CD14-positive monocyte (primary cell): Measurements from ENCODE around the gene SPSB3. TPM values are rescaled to one million over a fixed set of nuclear protein-coding genes. Genes with fewer than 3 reads are reported as not detected.
A peak's percentile ranks its signal among the peaks of the same experiment; 100 is the strongest.

Experiments
- DNase-seq, 3 donors: peaks; one replicate each; pipeline ENCODE4 v3.0.0-alpha.2; 2011 to 2022
- H2AFZ ChIP-seq: 2 replicates; pipeline ENCODE4 v1.6.0; 2012; ENCODE audit warnings: mild to moderate bottlenecking, low read depth, low read length, inconsistent platforms; ENCODE audit not compliant: insufficient read depth, poor library complexity, severe bottlenecking
- H3K27ac ChIP-seq, 2 donors: 1 replicate in 1 of 2; 2 replicates in 1 of 2; pipeline ENCODE4 v1.5.1; 2012 to 2013; ENCODE audit warnings: low read length in 2 of 2, control low read depth in 1 of 2, inconsistent platforms in 1 of 2, low read depth in 1 of 2, mild to moderate bottlenecking in 1 of 2
- H3K27me3 ChIP-seq, 2 donors: one replicate each; pipeline versions ENCODE4 v1.6.0 to v1.6.1; 2011 to 2013; ENCODE audit warnings: low read length in 2 of 2; ENCODE audit not compliant: control insufficient read depth in 2 of 2, insufficient read depth in 2 of 2
- H3K36me3 ChIP-seq, 2 donors: replicated peaks in 1 of 2; 1 replicate in 1 of 2; 2 replicates in 1 of 2; pipeline versions ENCODE4 v1.5.1 to v1.6.1; 2012 to 2013; ENCODE audit warnings: low read length in 2 of 2, control low read depth in 1 of 2, inconsistent platforms in 1 of 2, mild to moderate bottlenecking in 1 of 2; ENCODE audit not compliant: insufficient read depth in 2 of 2, control insufficient read depth in 1 of 2
- H3K4me1 ChIP-seq, 2 donors: 1 replicate in 1 of 2; 2 replicates in 1 of 2; pipeline versions ENCODE4 v1.5.1 to v1.6.1; 2012 to 2013; ENCODE audit warnings: low read length in 2 of 2, control low read depth in 1 of 2, inconsistent platforms in 1 of 2, mild to moderate bottlenecking in 1 of 2, moderate library complexity in 1 of 2; ENCODE audit not compliant: insufficient read depth in 2 of 2, control insufficient read depth in 1 of 2
- H3K4me2 ChIP-seq: replicated peaks from 2 replicates; pipeline ENCODE3; 2012; ENCODE audit warnings: low read length, moderate library complexity, mild to moderate bottlenecking; ENCODE audit not compliant: poor library complexity, severe bottlenecking; ENCODE audit errors: extremely low read depth
- H3K4me3 ChIP-seq, 3 experiments: fragments of 200-600 bp in 1 of 3; sonication (generic) in 1 of 3; replicated peaks in 1 of 3; 1 replicate in 2 of 3; 2 replicates in 1 of 3; pipeline ENCODE4 v1.5.1; 2011 to 2013; ENCODE audit warnings: low read length in 3 of 3, mild to moderate bottlenecking in 3 of 3, control low read depth in 2 of 3, low read depth in 2 of 3, inconsistent platforms in 1 of 3, moderate library complexity in 1 of 3
- H3K79me2 ChIP-seq: 2 replicates; pipeline ENCODE4 v1.6.0; 2012; ENCODE audit warnings: mild to moderate bottlenecking, control low read depth, inconsistent platforms, low read length, moderate library complexity; ENCODE audit not compliant: insufficient read depth
- H3K9ac ChIP-seq: 2 replicates; pipeline ENCODE4 v1.6.0; 2017; ENCODE audit warnings: low read length, mild to moderate bottlenecking; ENCODE audit not compliant: insufficient read depth, poor library complexity, severe bottlenecking
- H3K9me3 ChIP-seq, 2 donors: replicated peaks in 1 of 2; 1 replicate in 1 of 2; 2 replicates in 1 of 2; pipeline versions ENCODE4 v1.5.1 to v1.6.1; 2012 to 2013; ENCODE audit warnings: low read length in 2 of 2, control low read depth in 1 of 2; ENCODE audit not compliant: control insufficient read depth in 1 of 2, insufficient read depth in 1 of 2
- H4K20me1 ChIP-seq: 2 replicates; pipeline ENCODE4 v1.6.0; 2012; ENCODE audit warnings: mild to moderate bottlenecking, low read length, control low read depth, moderate library complexity; ENCODE audit not compliant: insufficient read depth
- H3K27ac Mint-ChIP-seq, 7 donors: one replicate each; pipeline ENCODE4 v1.8.0; 2020; ENCODE audit warnings: mild to moderate bottlenecking in 7 of 7, mixed read lengths in 7 of 7, moderate library complexity in 6 of 7, inconsistent platforms in 2 of 7
- H3K27me3 Mint-ChIP-seq, 3 donors: one replicate each; pipeline ENCODE4 v1.8.0; 2021 to 2022; ENCODE audit warnings: low read depth in 3 of 3, mild to moderate bottlenecking in 3 of 3, mixed read lengths in 3 of 3, moderate library complexity in 3 of 3, inconsistent platforms in 1 of 3
- H3K36me3 Mint-ChIP-seq, 2 donors: one replicate each; pipeline ENCODE4 v1.8.0; 2020; ENCODE audit warnings: mixed read lengths in 2 of 2, inconsistent platforms in 1 of 2, mild to moderate bottlenecking in 1 of 2
- H3K4me1 Mint-ChIP-seq: one replicate; pipeline ENCODE4 v1.8.0; 2020; ENCODE audit warnings: mild to moderate bottlenecking, mixed read lengths
- H3K4me3 Mint-ChIP-seq, 2 donors: one replicate each; pipeline ENCODE4 v1.8.0; 2020; ENCODE audit warnings: mild to moderate bottlenecking in 2 of 2, mixed read lengths in 2 of 2, moderate library complexity in 1 of 2
- H3K9me3 Mint-ChIP-seq, 7 donors: one replicate each; pipeline ENCODE4 v1.8.0; 2020 to 2022; ENCODE audit warnings: mixed read lengths in 7 of 7, mild to moderate bottlenecking in 6 of 7, moderate library complexity in 6 of 7, inconsistent platforms in 2 of 7
- WGBS: methylation state at CpG from one replicate; pipeline ENCODE4 v1.1.5; 2013; ENCODE audit warnings: missing lambda C conversion rate; ENCODE audit not compliant: insufficient coverage; 5-methylcytosine and 5-hydroxymethylcytosine counted together
- intact Hi-C, 2 donors: fragments of 100-400 bp; cut with micrococcal nuclease; formaldehyde crosslinking; loops; one replicate each; pipeline versions ENCODE4 v1.15.0 to v1.15.1; 2023
- polyA plus RNA-seq, 3 donors: library from polyadenylated mRNA; depleted of rRNA in 1 of 3; unstranded in 2 of 3; stranded (reverse) in 1 of 3; fragments of 300-500 nt in 2 of 3; fragments of >200 nt in 1 of 3; fragmentation: Illumina TruSeq in 2 of 3; gene quantifications; 1 replicate in 2 of 3; 2 replicates in 1 of 3; pipeline ENCODE4 v1.2.3, GENCODE V29; 2012 to 2021
- TF ChIP-seq, protein P1 (sequence below): fragments of 200-600 bp; IDR thresholded peaks from one replicate; pipeline ENCODE4 v1.8.0; 2022; ENCODE audit warnings: antibody characterized with exemption, mild to moderate bottlenecking

Gene SPSB3
- polyA plus RNA-seq, 3 donors = 36.8 to 151 (median 40.2) TPM

GRCh38 chr16:1769402-1770300 is 12.7 kb downstream of the SPSB3 start:
- intact Hi-C loops = loop anchor here (5.0 to 10.0 kb wide), 4 partner anchors 65 to 347 kb away; partner anchors contain the start of genes CLCN7 (in 1 of the 2), MAPK8IP3 (in 1 of the 2) and UQCC4 (in 1 of the 2)

DNA sequence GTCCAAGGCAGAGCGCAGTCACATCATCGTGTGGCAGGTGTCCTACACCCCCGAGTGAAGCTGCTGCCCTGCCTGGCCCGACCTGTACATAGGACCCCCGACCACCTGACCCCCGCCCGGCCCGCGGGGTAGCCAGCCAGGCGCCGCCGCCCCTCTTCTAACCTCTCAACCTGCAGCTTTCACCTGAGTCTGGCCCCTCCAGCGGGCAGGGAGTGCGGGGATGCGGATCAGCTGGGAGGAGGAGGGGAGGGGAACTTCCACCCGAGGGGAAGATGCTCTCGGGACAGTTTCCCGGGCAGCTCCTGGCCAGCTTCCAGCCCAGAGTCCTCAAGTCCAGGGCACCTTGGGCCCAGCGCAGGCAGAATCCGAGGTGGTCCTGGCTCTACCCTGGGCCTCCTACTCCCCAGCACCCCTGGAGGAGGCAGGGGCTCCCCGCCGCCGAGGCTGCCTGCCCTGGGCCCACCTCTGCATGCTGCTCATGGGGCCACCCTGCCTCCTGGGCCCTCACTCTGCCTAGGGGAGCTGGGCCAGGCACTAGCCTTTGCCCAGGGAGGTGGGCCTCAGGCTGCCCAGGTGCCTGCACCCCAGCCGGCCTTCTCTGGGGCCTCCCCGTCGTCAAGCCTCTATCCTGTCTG is 13.5 kb downstream of the SPSB3 start:
- TF ChIP-seq, protein P1, sequence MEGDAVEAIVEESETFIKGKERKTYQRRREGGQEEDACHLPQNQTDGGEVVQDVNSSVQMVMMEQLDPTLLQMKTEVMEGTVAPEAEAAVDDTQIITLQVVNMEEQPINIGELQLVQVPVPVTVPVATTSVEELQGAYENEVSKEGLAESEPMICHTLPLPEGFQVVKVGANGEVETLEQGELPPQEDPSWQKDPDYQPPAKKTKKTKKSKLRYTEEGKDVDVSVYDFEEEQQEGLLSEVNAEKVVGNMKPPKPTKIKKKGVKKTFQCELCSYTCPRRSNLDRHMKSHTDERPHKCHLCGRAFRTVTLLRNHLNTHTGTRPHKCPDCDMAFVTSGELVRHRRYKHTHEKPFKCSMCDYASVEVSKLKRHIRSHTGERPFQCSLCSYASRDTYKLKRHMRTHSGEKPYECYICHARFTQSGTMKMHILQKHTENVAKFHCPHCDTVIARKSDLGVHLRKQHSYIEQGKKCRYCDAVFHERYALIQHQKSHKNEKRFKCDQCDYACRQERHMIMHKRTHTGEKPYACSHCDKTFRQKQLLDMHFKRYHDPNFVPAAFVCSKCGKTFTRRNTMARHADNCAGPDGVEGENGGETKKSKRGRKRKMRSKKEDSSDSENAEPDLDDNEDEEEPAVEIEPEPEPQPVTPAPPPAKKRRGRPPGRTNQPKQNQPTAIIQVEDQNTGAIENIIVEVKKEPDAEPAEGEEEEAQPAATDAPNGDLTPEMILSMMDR = no peak

More at GRCh38 chr16:1769402-1770300, 12.7 kb downstream of the SPSB3 start:
- H3K9ac ChIP-seq = no peak overlapping the region
- H3K4me3 ChIP-seq = peak overlapping the region in 1 of 3 experiments; percentile 99
- H3K9me3 Mint-ChIP-seq = peaks cover 0 to 2% (median 0%) of the 10 kb centered on the region in 7 donors
- H3K79me2 ChIP-seq = peaks cover 33% of the 10 kb centered on the region
- no peak overlapping the region for H2AFZ ChIP-seq
- H4K20me1 ChIP-seq = peaks cover 58% of the 10 kb centered on the region
- peak overlapping the region in 2 of 7 donors; percentile 9 to 41 for H3K27ac Mint-ChIP-seq
- H3K27ac ChIP-seq = no peak overlapping the region
- H3K4me1 Mint-ChIP-seq = peaks cover 24% of the 10 kb centered on the region
- H3K4me1 ChIP-seq = peaks cover 27 to 39% of the 10 kb centered on the region in 2 donors
- H3K36me3 ChIP-seq = peaks cover 45 to 46% of the 10 kb centered on the region in 2 donors
- H3K36me3 Mint-ChIP-seq = peaks cover 29 to 45% of the 10 kb centered on the region in 2 donors
- peaks cover 0 to 1% (median 0%) of the 10 kb centered on the region in 3 donors for H3K27me3 Mint-ChIP-seq
- H3K4me3 Mint-ChIP-seq = peak overlapping the region in 1 of 2 donors; percentile 41
- H3K4me2 ChIP-seq = peak overlapping the region; percentile 100
- TF ChIP-seq, protein P1 = no peak
- H3K27me3 ChIP-seq = no peaks in the 10 kb centered on the region
- WGBS = 92% methylated on average over 17 of the region's 27 CpGs
- DNase-seq = no peak
- H3K9me3 ChIP-seq = no peaks in the 10 kb centered on the region

More for the DNA sequence above, 13.5 kb downstream of the SPSB3 start:
- Histone ChIP-seq H4K20me1 (peaks cover 50% of the 10 kb centered on the region), H3K4me2 (no peak overlapping the region), H3K36me3 (peaks cover 53% of the 10 kb centered on the region in 2 donors), H3K9ac (no peak overlapping the region), H3K27ac (no peak overlapping the region), H3K9me3 (no peaks in the 10 kb centered on the region), H3K79me2 (peaks cover 26% of the 10 kb centered on the region), H3K27me3 (no peaks in the 10 kb centered on the region), H3K4me3 (no peak overlapping the region), H2AFZ (no peak overlapping the region), H3K4me1 (peaks cover 20 to 32% of the 10 kb centered on the region in 2 donors)
- H3K4me1 Mint-ChIP-seq = peaks cover 19% of the 10 kb centered on the region
- peaks cover 0 to 2% (median 0%) of the 10 kb centered on the region in 7 donors for H3K9me3 Mint-ChIP-seq
- peaks cover 0 to 1% (median 0%) of the 10 kb centered on the region in 3 donors for H3K27me3 Mint-ChIP-seq
- H3K36me3 Mint-ChIP-seq = peaks cover 29 to 50% of the 10 kb centered on the region in 2 donors
- intact Hi-C loops = no loop called here
- no peak overlapping the region for H3K4me3 Mint-ChIP-seq
- H3K27ac Mint-ChIP-seq = no peak overlapping the region
- 87% methylated on average over 11 of the region's 26 CpGs for WGBS
- no peak for DNase-seq
